NCI-H1417 (cell line): Measurements from ENCODE around the gene PHTF2.
"Not testable (repeated sequence)": the region's sequence is repeated elsewhere in the genome, so short reads cannot be mapped to it uniquely, and the experiment has no call there.

Source experiments
- DNase-seq, 3 experiments: peaks; one replicate each; lab custom pipeline; 2025; lab: John Stamatoyannopoulos, UW

The PHTF2 gene

GRCh38 chr7:77991656-77992055 is 193.1 kb downstream of the PHTF2 start:
- no peak for DNase-seq

- DNase-seq = peak in 1 of 3 experiments; percentile 83
These were observed 195.3 kb downstream of the PHTF2 start for GRCh38 chr7:77993838-77994237.

GRCh38 chr7:77995717-77996116 is 197.1 kb downstream of the PHTF2 start:
- DNase-seq = no peak

- DNase-seq = not testable (repeated sequence)
These were observed 200.6 kb downstream of the PHTF2 start for GRCh38 chr7:77999168-77999567.

- no peak for DNase-seq
These were observed 203.4 kb downstream of the PHTF2 start for GRCh38 chr7:78002021-78002420.

GRCh38 chr7:78002715-78003114 is 204.1 kb downstream of the PHTF2 start:
- DNase-seq = no peak

- DNase-seq = no peak
These were observed 207.6 kb downstream of the PHTF2 start for GRCh38 chr7:78006063-78006755.
